Daoy (cell line): ENCODE results near the gene AHDC1. TPM values are rescaled to one million over a fixed set of nuclear protein-coding genes. Genes with fewer than 3 reads are reported as not detected.
"Not testable (repeated sequence)": the region's sequence is repeated elsewhere in the genome, so short reads cannot be mapped to it uniquely, and the experiment has no call there.

Source experiments
- DNase-seq: peaks from one replicate; pipeline ENCODE4 v3.0.0-alpha.2; 2015; ENCODE audit warnings: low read depth
- total RNA-seq: library from RNA; depleted of rRNA; stranded (reverse); fragments of >200 nt; shearing (Covaris generic); gene quantifications from 2 replicates; pipeline ENCODE4 v1.2.3, GENCODE V29; 2014

The AHDC1 gene
- total RNA-seq, 1 experiment from 2014 or later: 4.7 TPM

- no peak for DNase-seq
These were observed 54.0 kb downstream of the AHDC1 start for GRCh38 chr1:27549807-27550408.

- DNase-seq: no peak
These were observed 54.9 kb downstream of the AHDC1 start for GRCh38 chr1:27548858-27549719.

GRCh38 chr1:27548136-27548853 is 55.6 kb downstream of the AHDC1 start:
- DNase-seq: no peak

GRCh38 chr1:27547220-27548116 is 56.5 kb downstream of the AHDC1 start:
- DNase-seq: no peak

- peak; percentile 62 for DNase-seq
These were observed 58.1 kb downstream of the AHDC1 start for GRCh38 chr1:27545876-27546275.

GRCh38 chr1:27545271-27545670 is 58.7 kb downstream of the AHDC1 start:
- DNase-seq: no peak

- no peak for DNase-seq
These were observed 59.1 kb downstream of the AHDC1 start for GRCh38 chr1:27544834-27545233.

- no peak for DNase-seq
These were observed 60.7 kb downstream of the AHDC1 start for GRCh38 chr1:27543284-27543683.

- peak; percentile 84 for DNase-seq
These were observed 61.3 kb downstream of the AHDC1 start for GRCh38 chr1:27542463-27543273.

- peak; percentile 97 for DNase-seq
These were observed 63.8 kb downstream of the AHDC1 start for GRCh38 chr1:27539901-27540861.

GRCh38 chr1:27538793-27539192 is 65.2 kb downstream of the AHDC1 start:
- DNase-seq: peak; percentile 81

- DNase-seq: not testable (repeated sequence)
These were observed 65.7 kb downstream of the AHDC1 start for GRCh38 chr1:27538305-27538676.

- peak; percentile 94 for DNase-seq
These were observed 67.2 kb downstream of the AHDC1 start for GRCh38 chr1:27536767-27537166.

GRCh38 chr1:27536010-27536757 is 67.8 kb downstream of the AHDC1 start:
- no peak for DNase-seq

- no peak for DNase-seq
These were observed 68.6 kb downstream of the AHDC1 start for GRCh38 chr1:27535386-27535785.

- DNase-seq: no peak
These were observed 71.8 kb downstream of the AHDC1 start for GRCh38 chr1:27531959-27532685.

- no peak for DNase-seq
These were observed 73.8 kb downstream of the AHDC1 start for GRCh38 chr1:27530192-27530591.

- no peak for DNase-seq
These were observed 74.3 kb downstream of the AHDC1 start for GRCh38 chr1:27529704-27530018.
